ENCODE results near the gene USP21. TPM values are rescaled to one million over a fixed set of nuclear protein-coding genes. Genes with fewer than 3 reads are reported as not detected.

USP21 gene
- polyA plus RNA-seq, 1 of the 3 experiments (the other 2 are of a cell fraction): 26.8 TPM

DNA sequence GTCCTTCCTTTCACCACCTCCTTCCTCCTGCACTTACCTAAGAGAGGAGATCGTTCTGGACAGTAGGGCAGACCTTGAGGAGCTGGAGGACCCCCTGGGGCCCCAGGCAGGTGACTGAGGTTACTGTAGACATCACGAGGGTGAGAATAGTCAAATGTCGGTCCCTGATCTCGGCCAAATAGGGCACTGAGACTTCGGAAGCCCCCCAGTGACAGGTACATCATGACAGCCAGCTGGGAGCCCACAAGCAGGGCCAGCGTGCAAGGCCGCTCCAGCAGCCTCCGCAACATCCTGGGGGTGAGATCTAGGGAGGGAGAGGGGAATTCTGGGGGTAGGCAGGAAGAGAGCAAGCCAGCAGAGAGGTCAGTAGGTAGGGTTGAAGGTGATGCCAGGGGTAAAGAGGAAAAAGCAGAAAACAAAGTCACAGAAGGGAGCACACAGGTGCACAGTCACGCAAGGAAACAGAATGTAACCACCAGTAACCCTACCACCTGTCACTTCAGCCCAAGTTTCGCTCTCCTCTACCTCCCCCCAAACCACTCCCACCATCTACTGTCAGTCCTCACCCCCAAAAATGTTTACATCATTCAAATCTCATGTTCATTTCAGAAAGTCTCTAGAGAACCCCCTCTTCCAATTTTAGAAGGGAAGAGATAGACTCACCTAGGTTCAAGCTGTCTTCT, 16.6 kb downstream of the USP21 start:
- TF ChIP-seq, protein P1, sequence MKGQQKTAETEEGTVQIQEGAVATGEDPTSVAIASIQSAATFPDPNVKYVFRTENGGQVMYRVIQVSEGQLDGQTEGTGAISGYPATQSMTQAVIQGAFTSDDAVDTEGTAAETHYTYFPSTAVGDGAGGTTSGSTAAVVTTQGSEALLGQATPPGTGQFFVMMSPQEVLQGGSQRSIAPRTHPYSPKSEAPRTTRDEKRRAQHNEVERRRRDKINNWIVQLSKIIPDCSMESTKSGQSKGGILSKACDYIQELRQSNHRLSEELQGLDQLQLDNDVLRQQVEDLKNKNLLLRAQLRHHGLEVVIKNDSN (IDR thresholded peaks at IDR 0.05; ENCODE audit: borderline replicate concordance, low read depth): no peak
- TF ChIP-seq POLR2AphosphoS5 (IDR thresholded peaks at IDR 0.05; ENCODE audit: low read depth, low read length): no peak
- TF ChIP-seq, protein P2, sequence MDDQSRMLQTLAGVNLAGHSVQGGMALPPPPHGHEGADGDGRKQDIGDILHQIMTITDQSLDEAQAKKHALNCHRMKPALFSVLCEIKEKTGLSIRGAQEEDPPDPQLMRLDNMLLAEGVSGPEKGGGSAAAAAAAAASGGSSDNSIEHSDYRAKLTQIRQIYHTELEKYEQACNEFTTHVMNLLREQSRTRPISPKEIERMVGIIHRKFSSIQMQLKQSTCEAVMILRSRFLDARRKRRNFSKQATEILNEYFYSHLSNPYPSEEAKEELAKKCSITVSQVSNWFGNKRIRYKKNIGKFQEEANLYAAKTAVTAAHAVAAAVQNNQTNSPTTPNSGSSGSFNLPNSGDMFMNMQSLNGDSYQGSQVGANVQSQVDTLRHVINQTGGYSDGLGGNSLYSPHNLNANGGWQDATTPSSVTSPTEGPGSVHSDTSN (IDR thresholded peaks at IDR 0.05): no peak
- TF ChIP-seq, protein P3, sequence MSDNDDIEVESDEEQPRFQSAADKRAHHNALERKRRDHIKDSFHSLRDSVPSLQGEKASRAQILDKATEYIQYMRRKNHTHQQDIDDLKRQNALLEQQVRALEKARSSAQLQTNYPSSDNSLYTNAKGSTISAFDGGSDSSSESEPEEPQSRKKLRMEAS (IDR thresholded peaks at IDR 0.05; ENCODE audit: low read depth): no peak
- TF ChIP-seq FOSL2 (IDR thresholded peaks at IDR 0.05; ENCODE audit: borderline replicate concordance, low read depth): no peak
- TF ChIP-seq MXI1 (IDR thresholded peaks at IDR 0.05; ENCODE audit: low read depth, low read length): no peak
- TF ChIP-seq GATA2 (CRISPR knock-in tag; IDR thresholded peaks at IDR 0.05): no peak
- TF ChIP-seq, protein P4, sequence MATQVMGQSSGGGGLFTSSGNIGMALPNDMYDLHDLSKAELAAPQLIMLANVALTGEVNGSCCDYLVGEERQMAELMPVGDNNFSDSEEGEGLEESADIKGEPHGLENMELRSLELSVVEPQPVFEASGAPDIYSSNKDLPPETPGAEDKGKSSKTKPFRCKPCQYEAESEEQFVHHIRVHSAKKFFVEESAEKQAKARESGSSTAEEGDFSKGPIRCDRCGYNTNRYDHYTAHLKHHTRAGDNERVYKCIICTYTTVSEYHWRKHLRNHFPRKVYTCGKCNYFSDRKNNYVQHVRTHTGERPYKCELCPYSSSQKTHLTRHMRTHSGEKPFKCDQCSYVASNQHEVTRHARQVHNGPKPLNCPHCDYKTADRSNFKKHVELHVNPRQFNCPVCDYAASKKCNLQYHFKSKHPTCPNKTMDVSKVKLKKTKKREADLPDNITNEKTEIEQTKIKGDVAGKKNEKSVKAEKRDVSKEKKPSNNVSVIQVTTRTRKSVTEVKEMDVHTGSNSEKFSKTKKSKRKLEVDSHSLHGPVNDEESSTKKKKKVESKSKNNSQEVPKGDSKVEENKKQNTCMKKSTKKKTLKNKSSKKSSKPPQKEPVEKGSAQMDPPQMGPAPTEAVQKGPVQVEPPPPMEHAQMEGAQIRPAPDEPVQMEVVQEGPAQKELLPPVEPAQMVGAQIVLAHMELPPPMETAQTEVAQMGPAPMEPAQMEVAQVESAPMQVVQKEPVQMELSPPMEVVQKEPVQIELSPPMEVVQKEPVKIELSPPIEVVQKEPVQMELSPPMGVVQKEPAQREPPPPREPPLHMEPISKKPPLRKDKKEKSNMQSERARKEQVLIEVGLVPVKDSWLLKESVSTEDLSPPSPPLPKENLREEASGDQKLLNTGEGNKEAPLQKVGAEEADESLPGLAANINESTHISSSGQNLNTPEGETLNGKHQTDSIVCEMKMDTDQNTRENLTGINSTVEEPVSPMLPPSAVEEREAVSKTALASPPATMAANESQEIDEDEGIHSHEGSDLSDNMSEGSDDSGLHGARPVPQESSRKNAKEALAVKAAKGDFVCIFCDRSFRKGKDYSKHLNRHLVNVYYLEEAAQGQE (IDR thresholded peaks at IDR 0.05; ENCODE audit: low read depth, low read length): no peak
- TF ChIP-seq MEF2A (IDR thresholded peaks at IDR 0.05; ENCODE audit: borderline replicate concordance, low read depth): no peak
- TF ChIP-seq NRF1 (IDR thresholded peaks at IDR 0.05; ENCODE audit: low read depth, low read length): no peak
- TF ChIP-seq TCF12 (IDR thresholded peaks at IDR 0.05): no peak
- TF ChIP-seq FOXM1 (IDR thresholded peaks at IDR 0.05; ENCODE audit: low read depth): no peak
- TF ChIP-seq GABPA (IDR thresholded peaks at IDR 0.05; ENCODE audit: low read depth): no peak
- no peak for TF ChIP-seq TEAD4 (IDR thresholded peaks at IDR 0.05; ENCODE audit: borderline replicate concordance, insufficient read depth)
- no peak for TF ChIP-seq IRF3 (IDR thresholded peaks at IDR 0.05; ENCODE audit: low read depth, low read length)
- no peak for DNase-seq
- Histone ChIP-seq H3K4me1 (ENCODE audit: control insufficient read depth in 1 of 2, insufficient read depth in 2 of 2, low read depth in 1 of 2, low read length in 1 of 2) (peaks cover 0 to 18% of the 10 kb centered on the region in 2 experiments; a peak in 1 of 4 replicates), H3K9ac (peak overlapping the region; percentile 77), H4K20me1 (ENCODE audit: insufficient read depth) (no peaks in the 10 kb centered on the region), H3K27me3 (ENCODE audit: insufficient read depth) (no peaks in the 10 kb centered on the region), H3F3A (replicated peaks; ENCODE audit: insufficient read depth) (peaks cover 5% of the 10 kb centered on the region), H3K4me3 (ENCODE audit: low read depth in 2 of 2, low read length in 1 of 2) (peak overlapping the region; percentile 73; a peak in 3 of 4 replicates), H3K36me3 (replicated peaks in 1 of 2; ENCODE audit: control insufficient read depth in 1 of 2, insufficient read depth in 2 of 2, low read length in 1 of 2) (peaks cover 29 to 44% of the 10 kb centered on the region in 2 experiments), H3K9me2 (no peaks in the 10 kb centered on the region), H3K4me2 (peak overlapping the region; percentile 98), H3K27ac (ENCODE audit: low read depth in 2 of 2, low read length in 1 of 2) (no peak overlapping the region), H3K79me2 (ENCODE audit: insufficient read depth) (peaks cover 17% of the 10 kb centered on the region), H2AFZ (ENCODE audit: low read depth) (no peak overlapping the region; the same call in 1 of the 2 replicates), H3K9me3 (no peaks in the 10 kb centered on the region)
- WGBS (ENCODE audit: low lambda C conversion rate): 84% methylated on average over 10 of the region's 10 CpGs
- ChIA-PET POLR2A (interaction anchor here (1.4 kb wide), 1 partner anchor 10 kb away, joined by 11 read pairs; the partner anchor contains the start of gene PPOX), CTCF (interaction anchor here (1.1 to 4.1 kb wide), 3 partner anchors 8 to 26 kb away, joined by 5 to 29 read pairs (median 5); partner anchors contain the start of genes NDUFS2 and PPOX)

Measured in SK-N-SH (cell line).